Esophagus muscularis mucosa (tissue), 4 donors: ENCODE measurements around the gene PARS2. TPM values are rescaled to one million over a fixed set of nuclear protein-coding genes. Genes with fewer than 3 reads are reported as not detected.

Experiments used
- DNase-seq: peaks from one replicate; pipeline ENCODE4 v3.0.0-alpha.2; 2017; ENCODE audit errors: extremely low spot score
- H3K27ac ChIP-seq, 4 donors: fragments of 200-600 bp; sonication (generic); replicated peaks in 1 of 4; 1 replicate in 3 of 4; 2 replicates in 1 of 4; pipeline ENCODE4 v1.5.1; 2016 to 2019; ENCODE audit warnings: mild to moderate bottlenecking in 1 of 4
- H3K27me3 ChIP-seq, 4 donors: fragments of 200-600 bp; sonication (generic); one replicate each; pipeline versions ENCODE4 v1.5.1 to v1.6.0; 2016 to 2019
- H3K36me3 ChIP-seq, 4 donors: fragments of 200-600 bp; sonication (generic); one replicate each; pipeline ENCODE4 v1.5.1; 2016 to 2019
- H3K4me1 ChIP-seq, 4 donors: fragments of 200-600 bp; sonication (generic); one replicate each; pipeline ENCODE4 v1.5.1; 2016 to 2019
- H3K4me3 ChIP-seq, 4 donors: fragments of 200-600 bp; sonication (generic); 1 replicate in 2 of 4; 2 replicates in 2 of 4; pipeline ENCODE4 v1.5.1; 2016 to 2019; ENCODE audit warnings: mild to moderate bottlenecking in 4 of 4, moderate library complexity in 1 of 4
- H3K9me3 ChIP-seq, 4 donors: fragments of 200-600 bp; sonication (generic); 1 replicate in 3 of 4; 2 replicates in 1 of 4; pipeline ENCODE4 v1.5.1; 2016 to 2019
- EP300 ChIP-seq: sonication (generic); formaldehyde crosslinking; IDR thresholded peaks from one replicate; pipeline ENCODE4 v1.6.1; 2017; ENCODE audit warnings: antibody characterized with exemption
- POLR2A ChIP-seq: fragments of 450-650 bp; IDR thresholded peaks from one replicate; pipeline ENCODE4 v1.6.1; 2017; ENCODE audit warnings: antibody characterized with exemption, moderate library complexity, mild to moderate bottlenecking, low read depth
- POLR2AphosphoS5 ChIP-seq, 2 donors: sonication (generic); formaldehyde crosslinking; IDR thresholded peaks; one replicate each; pipeline ENCODE4 v1.6.1; 2017; ENCODE audit warnings: antibody characterized with exemption in 2 of 2
- WGBS: methylation state at CpG from one replicate; pipeline ENCODE4 v1.1.5; 2018; 5-methylcytosine and 5-hydroxymethylcytosine counted together
- intact Hi-C: fragments of 100-400 bp; cut with DNase I; formaldehyde crosslinking; loops from one replicate; pipeline ENCODE4 v1.15.1; 2023
- total RNA-seq, 4 donors: library from RNA; depleted of rRNA; stranded (reverse); fragments of >200 nt; gene quantifications; one replicate each; pipeline versions ENCODE4 v1.1.0 to v1.2.1, GENCODE V29; 2016
- TF ChIP-seq, protein P1 (sequence below), 3 experiments: fragments of 200-600 bp in 2 of 3; fragments of 450-650 bp in 1 of 3; sonication (generic) in 2 of 3; IDR thresholded peaks; one replicate each; pipeline ENCODE4 v1.5.1; 2017 to 2019; ENCODE audit warnings: antibody characterized with exemption in 3 of 3, mild to moderate bottlenecking in 2 of 3, moderate library complexity in 1 of 3

PARS2 gene
- total RNA-seq, 4 donors from 2014 or later, result 4.0 to 7.5 (median 5.7) TPM

DNA sequence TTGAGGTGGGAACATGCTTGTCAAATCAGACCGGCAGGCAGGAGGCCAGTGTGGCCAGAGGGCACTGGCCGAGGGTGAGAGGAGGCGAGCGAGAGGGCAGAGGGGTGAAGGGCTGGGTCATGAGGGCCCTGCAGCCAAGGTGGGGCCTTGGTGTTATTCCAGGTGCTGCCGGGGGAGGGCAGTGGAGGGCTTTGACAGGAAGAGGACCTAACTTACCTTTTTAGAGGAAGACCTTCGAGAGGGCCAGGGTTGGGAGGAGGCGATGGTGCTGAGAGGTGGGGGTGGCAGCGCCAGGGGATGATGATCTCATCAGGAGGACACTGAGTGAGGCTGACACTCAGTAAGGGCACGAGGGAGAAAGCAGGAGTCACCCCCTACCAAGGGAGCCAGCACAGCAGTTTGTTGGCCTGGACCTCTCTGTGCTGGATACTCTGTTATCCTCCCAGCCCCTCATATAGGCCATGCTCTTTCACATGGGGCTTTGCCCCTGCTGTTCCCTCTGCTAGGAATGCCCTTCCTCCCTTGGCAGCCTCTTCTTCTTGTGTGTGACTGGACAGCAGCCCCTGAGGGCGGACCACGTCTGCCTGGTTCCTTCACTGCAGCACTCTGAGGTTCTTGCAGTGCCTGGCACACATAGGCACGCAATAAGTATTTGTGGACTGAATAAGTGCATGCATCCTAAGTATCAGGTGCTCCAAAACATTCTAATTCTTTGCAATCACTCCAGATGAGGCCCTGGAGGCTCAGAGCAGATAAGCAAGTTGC, 44.3 kb upstream of the PARS2 start:
- intact Hi-C loops, result no loop called here
- H3K36me3 ChIP-seq, result no peaks in the 10 kb centered on the region
- H3K4me3 ChIP-seq, result no peak overlapping the region
- no peaks in the 10 kb centered on the region for H3K9me3 ChIP-seq
- H3K27me3 ChIP-seq, result peaks cover 0 to 37% (median 0%) of the 10 kb centered on the region in 4 donors
- H3K27ac ChIP-seq, result no peak overlapping the region
- no peak for DNase-seq
- H3K4me1 ChIP-seq, result peaks cover 0 to 4% (median 0%) of the 10 kb centered on the region in 4 donors
- TF ChIP-seq, protein P1, sequence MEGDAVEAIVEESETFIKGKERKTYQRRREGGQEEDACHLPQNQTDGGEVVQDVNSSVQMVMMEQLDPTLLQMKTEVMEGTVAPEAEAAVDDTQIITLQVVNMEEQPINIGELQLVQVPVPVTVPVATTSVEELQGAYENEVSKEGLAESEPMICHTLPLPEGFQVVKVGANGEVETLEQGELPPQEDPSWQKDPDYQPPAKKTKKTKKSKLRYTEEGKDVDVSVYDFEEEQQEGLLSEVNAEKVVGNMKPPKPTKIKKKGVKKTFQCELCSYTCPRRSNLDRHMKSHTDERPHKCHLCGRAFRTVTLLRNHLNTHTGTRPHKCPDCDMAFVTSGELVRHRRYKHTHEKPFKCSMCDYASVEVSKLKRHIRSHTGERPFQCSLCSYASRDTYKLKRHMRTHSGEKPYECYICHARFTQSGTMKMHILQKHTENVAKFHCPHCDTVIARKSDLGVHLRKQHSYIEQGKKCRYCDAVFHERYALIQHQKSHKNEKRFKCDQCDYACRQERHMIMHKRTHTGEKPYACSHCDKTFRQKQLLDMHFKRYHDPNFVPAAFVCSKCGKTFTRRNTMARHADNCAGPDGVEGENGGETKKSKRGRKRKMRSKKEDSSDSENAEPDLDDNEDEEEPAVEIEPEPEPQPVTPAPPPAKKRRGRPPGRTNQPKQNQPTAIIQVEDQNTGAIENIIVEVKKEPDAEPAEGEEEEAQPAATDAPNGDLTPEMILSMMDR (IDR thresholded peaks at IDR 0.05), result no peak
- TF ChIP-seq EP300 (no peak), POLR2A (no peak), POLR2AphosphoS5 (IDR thresholded peaks at IDR 0.05) (no peak)
- WGBS, result 81% methylated on average over 11 of the region's 12 CpGs

DNA sequence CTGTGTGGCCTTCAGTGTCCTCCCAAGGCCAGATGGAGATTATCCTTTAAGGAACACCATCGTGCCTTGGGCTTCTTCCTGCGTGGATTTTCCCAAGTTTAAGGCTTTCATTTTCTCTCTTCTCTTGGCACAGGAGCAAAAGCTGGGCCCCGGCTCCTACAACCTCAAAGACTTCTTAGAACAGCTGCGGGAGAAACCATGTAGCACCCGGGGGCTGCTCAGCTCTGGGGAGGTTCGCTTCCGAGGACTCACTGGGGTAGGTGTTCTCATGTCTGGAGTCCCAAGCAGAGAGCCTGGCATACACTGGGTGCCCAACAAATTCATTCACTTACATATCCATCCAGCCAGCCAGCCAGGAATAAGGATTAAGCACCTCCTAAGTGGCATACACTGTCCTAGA, 43.4 kb upstream of the PARS2 start:
- Histone ChIP-seq H3K9me3 (no peaks in the 10 kb centered on the region), H3K27ac (no peak overlapping the region), H3K27me3 (peaks cover 0 to 45% (median 0%) of the 10 kb centered on the region in 4 donors), H3K4me3 (no peak overlapping the region), H3K36me3 (no peaks in the 10 kb centered on the region), H3K4me1 (peaks cover 0 to 4% (median 0%) of the 10 kb centered on the region in 4 donors)
- 89% methylated on average over 2 of the region's 7 CpGs for WGBS
- intact Hi-C loops, result no loop called here
- no peak for DNase-seq
- TF ChIP-seq POLR2A (no peak), EP300 (no peak), POLR2AphosphoS5 (IDR thresholded peaks at IDR 0.05) (no peak)
- TF ChIP-seq, protein P1 (IDR thresholded peaks at IDR 0.05), result no peak

DNA sequence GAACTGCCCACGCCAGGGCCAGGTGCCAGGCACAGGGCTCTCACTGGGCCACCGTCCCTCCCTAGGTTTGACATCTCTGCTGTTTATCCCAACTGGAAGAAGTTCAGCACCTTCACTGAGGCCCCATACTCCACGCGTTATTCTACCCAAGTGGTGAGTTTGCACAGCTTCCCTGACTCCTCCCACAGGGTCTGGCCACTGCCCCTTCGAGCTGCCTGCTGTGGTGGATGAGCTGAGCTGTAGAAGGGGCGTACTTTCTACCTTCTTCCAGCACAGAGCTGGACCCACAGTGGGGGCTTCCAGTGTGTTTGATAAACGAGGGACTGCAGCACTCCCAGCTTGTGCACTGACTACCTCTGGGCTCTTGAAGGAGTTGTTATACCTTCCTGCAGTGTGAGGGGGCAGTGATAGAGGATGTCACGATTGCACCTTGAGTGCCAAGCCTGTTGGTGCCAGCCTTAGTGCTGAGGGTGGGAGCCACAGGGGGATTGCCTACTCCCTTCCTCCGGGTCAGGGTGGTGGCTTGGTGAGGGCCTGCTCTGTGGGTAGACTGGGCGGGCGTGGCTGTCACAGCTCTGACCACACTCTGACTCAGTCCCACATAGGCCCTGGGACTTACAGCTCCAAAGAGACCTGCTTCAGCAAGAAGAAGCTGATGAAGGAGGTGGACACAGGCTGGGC, 42.7 kb upstream of the PARS2 start:
- peaks cover 0 to 4% (median 0%) of the 10 kb centered on the region in 4 donors for H3K4me1 ChIP-seq
- no peak for DNase-seq
- no peak overlapping the region for H3K4me3 ChIP-seq
- TF ChIP-seq POLR2A (no peak), EP300 (no peak), POLR2AphosphoS5 (IDR thresholded peaks at IDR 0.05) (no peak)
- TF ChIP-seq, protein P1 (IDR thresholded peaks at IDR 0.05), result no peak
- H3K9me3 ChIP-seq, result no peaks in the 10 kb centered on the region
- peaks cover 0 to 52% (median under 1%) of the 10 kb centered on the region in 4 donors for H3K27me3 ChIP-seq
- no peak overlapping the region for H3K27ac ChIP-seq
- WGBS, result 75% methylated on average over 8 of the region's 11 CpGs
- H3K36me3 ChIP-seq, result no peaks in the 10 kb centered on the region
- intact Hi-C loops, result no loop called here

DNA sequence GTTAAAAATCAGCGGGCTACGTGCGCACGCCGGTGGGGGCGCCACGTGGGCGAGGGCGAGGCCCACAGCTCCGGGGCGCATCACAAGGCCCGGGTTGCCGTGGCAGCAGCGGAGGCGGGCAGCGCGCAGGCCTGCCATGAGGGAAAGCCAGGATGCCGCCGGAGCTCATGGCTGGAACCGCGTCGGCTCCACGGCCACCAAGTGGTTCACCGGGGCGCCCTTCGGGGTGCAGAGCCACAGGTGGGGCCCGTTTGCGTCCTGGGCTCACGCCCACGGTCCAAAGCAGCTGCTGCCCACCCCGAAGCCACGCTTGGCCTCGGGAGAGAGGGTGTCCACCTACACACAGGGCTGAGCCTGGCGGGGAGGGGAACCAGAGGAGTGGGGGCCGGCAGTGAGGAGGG, 41.7 kb upstream of the PARS2 start:
- Histone ChIP-seq H3K36me3 (no peaks in the 10 kb centered on the region), H3K4me1 (peaks cover 4 to 11% (median 7%) of the 10 kb centered on the region in 4 donors), H3K27me3 (peaks cover 0 to 63% (median 6%) of the 10 kb centered on the region in 4 donors), H3K27ac (no peak overlapping the region), H3K4me3 (no peak overlapping the region), H3K9me3 (no peaks in the 10 kb centered on the region)
- no peak for DNase-seq
- intact Hi-C loops, result no loop called here
- TF ChIP-seq EP300, result no peak
- TF ChIP-seq, protein P1 (IDR thresholded peaks at IDR 0.05), result no peak
- WGBS, result 81% methylated on average over 34 of the region's 35 CpGs
